GOT3 (cell line): ENCODE results near the gene MTFMT.
A peak's percentile ranks its signal among the peaks of the same experiment; 100 is the strongest.
"Not testable (repeated sequence)": the region's sequence is repeated elsewhere in the genome, so short reads cannot be mapped to it uniquely, and the experiment has no call there.

Experiments used
- DNase-seq: peaks from one replicate; lab custom pipeline; 2025; ENCODE audit warnings: mixed read lengths; lab: John Stamatoyannopoulos, UW

The MTFMT gene

GRCh38 chr15:65060641-65061397 lies 31.4 kb upstream of the MTFMT start:
- DNase-seq: no peak

GRCh38 chr15:65059931-65060596 lies 30.6 kb upstream of the MTFMT start:
- DNase-seq: no peak

GRCh38 chr15:65059369-65059750 lies 29.9 kb upstream of the MTFMT start:
- DNase-seq: no peak

- DNase-seq: no peak
These were observed 29.2 kb upstream of the MTFMT start for GRCh38 chr15:65058394-65059368.

- no peak for DNase-seq
These were observed 28.1 kb upstream of the MTFMT start for GRCh38 chr15:65057549-65057940.

GRCh38 chr15:65056868-65057548 lies 27.6 kb upstream of the MTFMT start:
- no peak for DNase-seq

GRCh38 chr15:65056106-65056505 lies 26.7 kb upstream of the MTFMT start:
- no peak for DNase-seq

- DNase-seq: no peak
These were observed 25.9 kb upstream of the MTFMT start for GRCh38 chr15:65055201-65055870.

- peak; percentile 23 for DNase-seq
These were observed 25.1 kb upstream of the MTFMT start for GRCh38 chr15:65054333-65055200.

- DNase-seq: no peak
These were observed 23.5 kb upstream of the MTFMT start for GRCh38 chr15:65052956-65053355.

GRCh38 chr15:65051266-65051665 lies 21.8 kb upstream of the MTFMT start:
- no peak for DNase-seq

GRCh38 chr15:65050270-65050669 lies 20.8 kb upstream of the MTFMT start:
- no peak for DNase-seq

GRCh38 chr15:65049418-65049840 lies 20.0 kb upstream of the MTFMT start:
- peak; percentile 50 for DNase-seq

GRCh38 chr15:65048241-65048640 lies 18.8 kb upstream of the MTFMT start:
- DNase-seq: no peak

- DNase-seq: no peak
These were observed 15.5 kb upstream of the MTFMT start, which contains the start of gene SLC51B for GRCh38 chr15:65044724-65045481. Gene SLC51B, plus strand, starts transcription at chr15:65045387. Its CDS starts 4,618 bp downstream, at chr15:65050005.

- DNase-seq: not testable (repeated sequence)
These were observed 14.8 kb upstream of the MTFMT start for GRCh38 chr15:65044218-65044617.

GRCh38 chr15:65042776-65043327 lies 13.4 kb upstream of the MTFMT start:
- DNase-seq: no peak

- no peak for DNase-seq
These were observed 12.3 kb upstream of the MTFMT start for GRCh38 chr15:65041787-65042186.

- no peak for DNase-seq
These were observed 11.0 kb upstream of the MTFMT start for GRCh38 chr15:65040461-65040860.
